Activated CD4-positive, alpha-beta T cell treated with anti-CD3 and anti-CD28 coated beads for 36 hours (primary cell): ENCODE measurements around the gene MBD6. TPM values are rescaled to one million over a fixed set of nuclear protein-coding genes. Genes with fewer than 3 reads are reported as not detected.

Source experiments
- ATAC-seq: fragments of 200-7000 bp; cut with Tn5 transposase; one replicate; pipeline ENCODE4 v1.10.0; 2021; ENCODE audit warnings: mild to moderate bottlenecking, moderate library complexity
- CTCF ChIA-PET: fragments of 350-600 bp; sonication (Branson Sonifier 250); formaldehyde crosslinking; loops from one replicate; lab custom pipeline; 2021; ENCODE audit warnings: antibody characterized with exemption; lab: Charles Lee
- POLR2A ChIA-PET: fragments of 350-600 bp; sonication (Branson Sonifier 250); formaldehyde crosslinking; loops from one replicate; lab custom pipeline; 2021; ENCODE audit warnings: antibody characterized with exemption, inconsistent platforms; lab: Charles Lee
- DNase-seq: peaks from one replicate; pipeline ENCODE4 v3.0.0-alpha.2; 2020
- H3K27ac Mint-ChIP-seq: one replicate; pipeline ENCODE4 v1.8.0; 2021; ENCODE audit warnings: mixed read lengths
- H3K27me3 Mint-ChIP-seq: one replicate; pipeline ENCODE4 v1.8.0; 2021; ENCODE audit warnings: mixed read lengths
- H3K36me3 Mint-ChIP-seq: one replicate; pipeline ENCODE4 v1.8.0; 2021; ENCODE audit warnings: low read depth, mixed read lengths
- H3K4me1 Mint-ChIP-seq: one replicate; pipeline ENCODE4 v1.8.0; 2021; ENCODE audit warnings: mixed read lengths
- H3K4me3 Mint-ChIP-seq: one replicate; pipeline ENCODE4 v1.8.0; 2021; ENCODE audit warnings: mild to moderate bottlenecking, moderate library complexity, mixed read lengths
- H3K9me3 Mint-ChIP-seq: one replicate; pipeline ENCODE4 v1.8.0; 2021; ENCODE audit warnings: low read depth, mixed read lengths
- intact Hi-C, 2 experiments: fragments of 100-400 bp; cut with DNase I in 1 of 2; cut with micrococcal nuclease in 1 of 2; formaldehyde crosslinking; loops; one replicate each; pipeline versions ENCODE4 v1.14.2 to v1.15.1; 2022 to 2024; cut with DNase I, micrococcal nuclease
- total RNA-seq, 2 experiments: library from RNA; stranded (reverse); gene quantifications; one replicate each; pipeline ENCODE4 v1.2.3, GENCODE V29; 2021

The MBD6 gene, protein sequence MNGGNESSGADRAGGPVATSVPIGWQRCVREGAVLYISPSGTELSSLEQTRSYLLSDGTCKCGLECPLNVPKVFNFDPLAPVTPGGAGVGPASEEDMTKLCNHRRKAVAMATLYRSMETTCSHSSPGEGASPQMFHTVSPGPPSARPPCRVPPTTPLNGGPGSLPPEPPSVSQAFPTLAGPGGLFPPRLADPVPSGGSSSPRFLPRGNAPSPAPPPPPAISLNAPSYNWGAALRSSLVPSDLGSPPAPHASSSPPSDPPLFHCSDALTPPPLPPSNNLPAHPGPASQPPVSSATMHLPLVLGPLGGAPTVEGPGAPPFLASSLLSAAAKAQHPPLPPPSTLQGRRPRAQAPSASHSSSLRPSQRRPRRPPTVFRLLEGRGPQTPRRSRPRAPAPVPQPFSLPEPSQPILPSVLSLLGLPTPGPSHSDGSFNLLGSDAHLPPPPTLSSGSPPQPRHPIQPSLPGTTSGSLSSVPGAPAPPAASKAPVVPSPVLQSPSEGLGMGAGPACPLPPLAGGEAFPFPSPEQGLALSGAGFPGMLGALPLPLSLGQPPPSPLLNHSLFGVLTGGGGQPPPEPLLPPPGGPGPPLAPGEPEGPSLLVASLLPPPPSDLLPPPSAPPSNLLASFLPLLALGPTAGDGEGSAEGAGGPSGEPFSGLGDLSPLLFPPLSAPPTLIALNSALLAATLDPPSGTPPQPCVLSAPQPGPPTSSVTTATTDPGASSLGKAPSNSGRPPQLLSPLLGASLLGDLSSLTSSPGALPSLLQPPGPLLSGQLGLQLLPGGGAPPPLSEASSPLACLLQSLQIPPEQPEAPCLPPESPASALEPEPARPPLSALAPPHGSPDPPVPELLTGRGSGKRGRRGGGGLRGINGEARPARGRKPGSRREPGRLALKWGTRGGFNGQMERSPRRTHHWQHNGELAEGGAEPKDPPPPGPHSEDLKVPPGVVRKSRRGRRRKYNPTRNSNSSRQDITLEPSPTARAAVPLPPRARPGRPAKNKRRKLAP
- total RNA-seq, result 10 to 100 TPM; 31.3 to 43.6 TPM

DNA sequence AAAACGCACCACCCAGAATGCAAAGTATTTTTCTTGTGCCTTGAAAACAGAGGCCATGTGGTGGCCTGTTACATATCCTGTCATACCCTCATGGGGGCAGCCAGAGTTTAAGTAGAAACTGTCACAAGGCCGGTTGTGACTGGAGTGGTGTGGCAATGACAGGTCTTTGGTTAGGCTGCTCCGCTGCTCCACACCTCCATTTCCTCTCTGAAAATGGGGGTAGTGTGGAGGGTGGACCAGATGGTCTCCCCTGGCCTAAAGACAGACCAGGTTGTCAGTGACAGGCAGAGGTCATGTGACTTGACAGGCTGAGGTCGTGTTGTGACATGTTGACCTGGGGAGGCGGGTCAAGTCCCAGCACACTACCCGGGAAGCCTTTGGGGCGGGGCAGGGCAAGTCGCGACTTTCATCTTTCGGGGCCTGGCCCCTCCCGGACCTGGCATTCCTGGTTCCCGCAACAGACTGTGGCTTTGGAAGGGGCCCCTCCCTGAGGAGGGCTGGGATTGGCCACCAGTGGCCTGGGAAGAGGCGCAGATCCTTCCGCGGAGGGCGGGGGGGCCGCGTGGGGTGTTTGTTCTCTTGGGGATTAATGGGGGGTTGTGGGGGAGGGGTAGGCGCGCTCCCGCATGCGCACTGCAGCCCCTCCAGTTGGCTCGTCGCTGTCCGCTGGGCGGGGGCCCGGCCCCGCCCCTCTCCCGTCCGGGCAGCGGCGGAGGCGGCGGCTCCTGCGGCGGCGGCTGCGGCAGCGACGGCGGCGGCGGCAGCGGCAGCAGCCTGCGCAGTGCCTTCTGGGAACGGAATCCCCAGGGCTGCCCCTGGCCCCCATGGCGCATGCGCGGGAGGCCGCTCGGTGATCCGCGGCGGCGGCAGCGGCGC, at the start of gene MBD6:
Gene MBD6 (plus strand): TSS at position 814 of the 876 bp plus-strand sequence. CDS start 1,480 bp downstream, outside the sequence.
- Mint-ChIP-seq H3K9me3 (no peaks in the 10 kb centered on the region), H3K27me3 (no peaks in the 10 kb centered on the region), H3K36me3 (peaks cover 41% of the 10 kb centered on the region), H3K4me3 (peak within 1 kb of the TSS; percentile 96), H3K27ac (peak within 1 kb of the TSS; percentile 99), H3K4me1 (peaks cover 54% of the 10 kb centered on the region)
- POLR2A ChIA-PET, result no interaction called here
- intact Hi-C loops, result loop anchor here (1.0 to 5.0 kb wide), 13 partner anchors 25 to 1550 kb away; partner anchors contain the start of genes CDK4 (in 2 of the 2), CTDSP2 (in 1 of the 2), DCTN2 (in 1 of the 2) and OS9 (in 1 of the 2)
- ATAC-seq, result peak; percentile 50
- DNase-seq, result peak; percentile 96
- CTCF ChIA-PET, result no interaction called here

DNA sequence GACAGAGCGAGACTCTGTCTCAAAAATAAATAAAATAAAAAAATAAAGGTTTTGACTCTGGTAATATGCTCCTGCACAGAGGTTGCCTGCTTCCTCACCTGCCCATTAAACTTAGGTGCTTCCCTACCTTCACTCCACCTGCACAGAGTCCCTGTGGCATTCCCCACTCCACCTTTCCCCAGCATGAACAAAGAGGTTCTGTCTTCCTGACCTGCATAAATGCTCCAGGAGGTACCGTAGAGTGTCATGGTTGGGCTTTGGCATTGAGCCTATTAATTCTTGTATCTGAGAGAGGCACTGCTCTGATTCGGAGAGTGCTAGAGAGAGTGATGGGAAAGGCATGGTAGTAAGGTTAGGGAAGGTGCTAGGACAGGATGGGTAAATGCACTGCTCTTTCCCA, 49.2 kb upstream of the MBD6 start:
- Mint-ChIP-seq H3K36me3 (peaks cover 53% of the 10 kb centered on the region), H3K27me3 (no peaks in the 10 kb centered on the region), H3K27ac (no peak overlapping the region), H3K4me1 (peaks cover 33% of the 10 kb centered on the region), H3K9me3 (no peaks in the 10 kb centered on the region), H3K4me3 (no peak overlapping the region)
- ChIA-PET CTCF (interaction anchor here (0.5 to 4.6 kb wide), 6 partner anchors 10 to 394 kb away, joined by 3 to 58 read pairs (median 3); partner anchors contain the start of gene GLI1), POLR2A (no interaction called here)
- intact Hi-C loops, result no loop called here
- ATAC-seq (no peak), DNase-seq (no peak)

DNA sequence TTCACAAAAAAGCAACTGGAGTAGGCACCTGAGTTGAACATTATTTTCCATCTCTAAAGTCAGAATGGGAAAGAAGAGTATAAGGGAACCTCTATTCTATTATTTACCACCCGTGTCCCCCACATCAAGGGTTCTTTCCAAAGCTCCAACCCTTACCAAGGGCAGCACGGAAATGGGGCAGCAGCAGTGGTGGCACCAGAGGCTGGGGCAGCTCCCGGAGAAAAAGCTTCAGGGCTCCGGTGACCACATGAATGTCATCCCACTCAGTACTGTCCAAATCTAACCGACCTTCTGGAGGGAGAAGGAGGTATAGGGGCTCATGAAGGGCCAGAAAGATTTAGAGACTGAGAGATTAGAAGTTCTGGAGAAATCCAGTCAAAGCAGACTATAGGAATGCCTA, 48.7 kb upstream of the MBD6 start:
- Mint-ChIP-seq H3K27ac (peak overlapping the region; percentile 37), H3K9me3 (no peaks in the 10 kb centered on the region), H3K4me3 (no peak overlapping the region), H3K36me3 (peaks cover 57% of the 10 kb centered on the region), H3K4me1 (peaks cover 38% of the 10 kb centered on the region), H3K27me3 (no peaks in the 10 kb centered on the region)
- intact Hi-C loops, result no loop called here
- CTCF ChIA-PET, result interaction anchor here (0.5 to 4.6 kb wide), 8 partner anchors 10 to 395 kb away, joined by 3 to 58 read pairs (median 4); partner anchors contain the start of genes GLI1 and SHMT2
- POLR2A ChIA-PET, result no interaction called here
- DNase-seq, result no peak
- no peak for ATAC-seq

DNA sequence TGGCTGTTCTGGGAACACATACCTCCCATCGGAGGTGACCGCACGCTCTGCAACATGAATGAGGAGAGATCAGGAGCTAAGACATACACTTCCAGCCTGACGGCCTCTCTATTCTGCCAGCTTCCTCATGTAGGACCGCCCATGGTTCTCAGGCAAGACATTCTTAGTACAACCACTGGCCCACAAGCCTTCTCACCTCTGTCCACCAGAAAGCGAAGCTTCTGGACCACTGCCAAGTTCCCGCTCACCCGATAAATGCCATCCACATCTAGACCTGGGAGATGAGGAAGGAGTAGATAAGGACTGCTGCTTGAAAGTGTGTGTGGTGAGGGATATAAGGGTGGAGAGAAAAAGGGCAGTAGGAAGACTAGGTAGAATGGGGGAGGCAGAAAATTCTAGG, 48.2 kb upstream of the MBD6 start:
- peak overlapping the region; percentile 37 for H3K27ac Mint-ChIP-seq
- intact Hi-C loops, result no loop called here
- H3K4me1 Mint-ChIP-seq, result peaks cover 43% of the 10 kb centered on the region
- peak overlapping the region; percentile 44 for H3K4me3 Mint-ChIP-seq
- peaks cover 60% of the 10 kb centered on the region for H3K36me3 Mint-ChIP-seq
- no peaks in the 10 kb centered on the region for H3K27me3 Mint-ChIP-seq
- H3K9me3 Mint-ChIP-seq, result no peaks in the 10 kb centered on the region
- ChIA-PET CTCF (interaction anchor here (0.6 to 4.6 kb wide), 10 partner anchors 9 to 244 kb away, joined by 3 to 58 read pairs (median 4); partner anchors contain the start of genes GLI1 and SHMT2), POLR2A (no interaction called here)
- DNase-seq (no peak), ATAC-seq (no peak)

DNA sequence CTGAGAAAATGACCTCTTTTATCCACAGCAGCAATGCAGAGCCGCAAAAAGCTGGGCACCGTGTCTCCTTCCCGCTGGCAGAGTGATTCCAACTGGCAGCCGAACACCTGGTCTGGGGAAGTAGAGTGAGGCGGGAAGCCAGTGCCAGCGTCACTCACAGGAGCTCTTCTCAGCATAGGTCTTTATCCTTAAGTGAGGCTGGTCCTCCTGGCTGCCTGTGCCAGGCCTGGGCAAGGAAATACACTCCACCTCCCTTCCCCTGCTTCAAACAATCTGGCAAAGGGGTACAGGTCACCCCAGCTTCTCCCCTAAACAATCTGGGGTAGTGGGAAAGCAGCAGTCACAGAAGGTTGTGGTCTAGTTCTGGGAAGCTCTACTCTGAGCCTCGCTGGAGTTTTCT, 47.8 kb upstream of the MBD6 start:
- ATAC-seq (no peak), DNase-seq (no peak)
- CTCF ChIA-PET, result interaction anchor here (0.6 to 4.6 kb wide), 13 partner anchors 9 to 384 kb away, joined by 3 to 58 read pairs (median 3); partner anchors contain the start of genes CDK4, GLI1 and SHMT2
- POLR2A ChIA-PET, result interaction anchor here (1.0 kb wide), 1 partner anchor 16 kb away, joined by 3 read pairs; the partner anchor contains the start of gene GLI1
- intact Hi-C loops, result loop anchor here (5.0 kb wide), 3 partner anchors 217 to 388 kb away; partner anchors contain the start of genes NAB2 (in 1 of the 2) and OS9 (in 1 of the 2)
- Mint-ChIP-seq H3K4me3 (peak overlapping the region; percentile 44), H3K27me3 (no peaks in the 10 kb centered on the region), H3K36me3 (peaks cover 64% of the 10 kb centered on the region), H3K9me3 (no peaks in the 10 kb centered on the region), H3K4me1 (peaks cover 47% of the 10 kb centered on the region), H3K27ac (peak overlapping the region; percentile 37)

DNA sequence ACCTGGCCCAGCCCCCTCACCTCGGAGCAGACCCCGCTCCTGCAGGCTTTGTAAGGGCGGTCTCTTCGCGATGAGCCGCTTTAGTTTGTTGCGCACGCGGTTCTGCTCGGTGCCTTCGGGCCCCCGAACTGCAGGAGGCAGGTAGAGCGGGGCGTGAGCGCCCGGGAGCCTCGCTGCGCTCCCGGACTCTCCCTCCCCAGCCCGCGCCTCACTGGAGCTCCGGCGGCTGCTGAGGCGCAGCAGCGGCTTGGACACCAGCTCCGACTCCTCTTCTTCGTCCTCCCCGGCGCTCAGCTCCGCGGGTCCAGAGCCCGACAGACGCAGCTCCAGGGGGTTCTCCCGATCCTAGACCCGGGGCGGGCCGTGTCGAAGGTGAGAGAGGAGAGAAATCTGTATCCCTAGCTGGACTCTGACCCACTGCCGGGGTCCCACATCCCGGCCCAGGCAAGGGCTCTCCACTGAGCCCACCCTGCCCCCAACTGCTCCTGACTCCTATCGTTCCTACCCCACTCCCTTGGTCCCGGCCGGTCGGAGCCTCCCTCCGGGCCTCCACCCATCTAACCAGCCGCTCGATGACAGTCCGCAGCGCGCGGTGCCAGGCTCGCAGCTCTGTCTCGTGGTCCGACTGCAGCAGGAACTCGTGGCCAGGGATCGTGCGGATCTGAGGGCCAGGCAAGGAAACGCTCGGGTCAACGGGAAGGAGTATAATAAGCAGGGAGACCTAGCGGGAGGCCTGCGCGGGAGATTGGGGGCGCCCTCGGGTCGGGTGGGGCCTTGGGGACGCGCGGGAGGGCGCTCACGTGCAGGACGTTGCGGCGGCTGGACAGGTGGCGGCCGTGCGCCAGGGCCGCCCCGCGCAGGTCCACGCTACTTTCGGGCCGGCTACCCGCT, 47.1 kb upstream of the MBD6 start:
- CTCF ChIA-PET, result interaction anchor here (0.7 to 4.6 kb wide), 18 partner anchors 8 to 385 kb away, joined by 3 to 58 read pairs (median 3); partner anchors contain the start of genes CDK4, DCTN2, GLI1 and SHMT2

DNA sequence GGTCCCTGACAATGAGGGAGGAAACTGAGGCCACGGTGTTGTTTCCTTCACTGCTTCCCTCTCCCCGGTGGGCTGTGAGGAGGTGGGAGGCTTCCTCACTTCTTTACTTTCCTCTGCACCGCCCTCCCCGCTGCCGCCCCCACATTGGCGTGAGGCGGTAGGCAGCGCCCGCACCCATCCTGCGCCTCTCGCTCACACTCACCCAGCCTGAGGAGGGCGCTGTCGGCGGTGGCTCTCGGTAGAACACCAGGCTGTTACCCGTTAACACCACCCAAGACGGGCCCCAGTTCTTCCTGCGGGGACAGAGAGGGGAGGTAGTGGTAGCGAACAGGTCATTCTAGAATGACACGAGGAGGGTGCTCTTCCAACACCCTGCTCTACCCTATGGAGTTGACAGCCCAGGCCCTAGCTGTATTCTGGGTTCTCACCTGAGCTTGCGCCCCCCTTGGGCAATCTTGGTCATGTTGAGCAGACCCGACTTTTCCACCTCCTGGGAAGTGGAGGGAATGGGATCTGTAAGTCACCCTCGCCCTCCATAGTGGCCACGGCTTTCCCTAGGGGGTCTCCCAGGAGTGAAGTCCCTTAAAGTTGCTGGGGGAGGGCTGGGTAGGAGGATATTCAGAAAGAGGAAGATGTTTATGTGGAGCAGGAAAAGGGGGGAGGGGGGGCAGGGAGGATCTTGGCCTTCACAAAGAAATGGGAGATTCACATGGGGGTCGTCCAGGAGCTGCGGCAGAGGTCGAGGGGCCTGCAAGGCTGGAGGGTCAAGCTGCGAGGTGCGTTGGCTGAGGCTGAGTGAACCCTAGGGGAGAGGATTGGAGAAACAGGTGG, 46.2 kb upstream of the MBD6 start:
- DNase-seq (peak; percentile 96), ATAC-seq (peak; percentile 71)
- Mint-ChIP-seq H3K4me3 (peak overlapping the region; percentile 86), H3K4me1 (peaks cover 62% of the 10 kb centered on the region), H3K36me3 (peaks cover 73% of the 10 kb centered on the region), H3K27me3 (no peaks in the 10 kb centered on the region), H3K27ac (peak overlapping the region; percentile 99), H3K9me3 (no peaks in the 10 kb centered on the region)
- ChIA-PET CTCF (interaction anchor here (0.6 to 4.6 kb wide), 15 partner anchors 10 to 1358 kb away, joined by 3 to 58 read pairs (median 4); partner anchors contain the start of genes DCTN2, GLI1, INHBE and SHMT2), POLR2A (interaction anchor here (0.5 to 0.6 kb wide), 2 partner anchors 55 to 112 kb away, joined by 8 to 13 read pairs; no protein-coding TSS in a partner anchor)
- intact Hi-C loops, result loop anchor here (1.0 to 5.0 kb wide), 8 partner anchors 14 to 389 kb away; partner anchors contain the start of genes DCTN2 (in 1 of the 2), DDIT3 (in 1 of the 2), GLI1 (in 1 of the 2) and NAB2 (in 1 of the 2)

More for the DNA sequence above, 47.1 kb upstream of the MBD6 start:
- H3K27me3 Mint-ChIP-seq, result no peaks in the 10 kb centered on the region
- intact Hi-C loops, result loop anchor here (1.0 to 5.0 kb wide), 8 partner anchors 13 to 388 kb away; partner anchors contain the start of genes DCTN2 (in 1 of the 2), DDIT3 (in 1 of the 2), GLI1 (in 1 of the 2) and NAB2 (in 1 of the 2)
- DNase-seq (no peak), ATAC-seq (no peak)
- H3K9me3 Mint-ChIP-seq, result no peaks in the 10 kb centered on the region
- peak overlapping the region; percentile 99 for H3K27ac Mint-ChIP-seq
- H3K36me3 Mint-ChIP-seq, result peaks cover 68% of the 10 kb centered on the region
- H3K4me1 Mint-ChIP-seq, result peaks cover 54% of the 10 kb centered on the region
- POLR2A ChIA-PET, result interaction anchor here (0.5 to 1.0 kb wide), 3 partner anchors 16 to 112 kb away, joined by 3 to 13 read pairs (median 8); partner anchors contain the start of gene GLI1
- peak overlapping the region; percentile 86 for H3K4me3 Mint-ChIP-seq

DNA sequence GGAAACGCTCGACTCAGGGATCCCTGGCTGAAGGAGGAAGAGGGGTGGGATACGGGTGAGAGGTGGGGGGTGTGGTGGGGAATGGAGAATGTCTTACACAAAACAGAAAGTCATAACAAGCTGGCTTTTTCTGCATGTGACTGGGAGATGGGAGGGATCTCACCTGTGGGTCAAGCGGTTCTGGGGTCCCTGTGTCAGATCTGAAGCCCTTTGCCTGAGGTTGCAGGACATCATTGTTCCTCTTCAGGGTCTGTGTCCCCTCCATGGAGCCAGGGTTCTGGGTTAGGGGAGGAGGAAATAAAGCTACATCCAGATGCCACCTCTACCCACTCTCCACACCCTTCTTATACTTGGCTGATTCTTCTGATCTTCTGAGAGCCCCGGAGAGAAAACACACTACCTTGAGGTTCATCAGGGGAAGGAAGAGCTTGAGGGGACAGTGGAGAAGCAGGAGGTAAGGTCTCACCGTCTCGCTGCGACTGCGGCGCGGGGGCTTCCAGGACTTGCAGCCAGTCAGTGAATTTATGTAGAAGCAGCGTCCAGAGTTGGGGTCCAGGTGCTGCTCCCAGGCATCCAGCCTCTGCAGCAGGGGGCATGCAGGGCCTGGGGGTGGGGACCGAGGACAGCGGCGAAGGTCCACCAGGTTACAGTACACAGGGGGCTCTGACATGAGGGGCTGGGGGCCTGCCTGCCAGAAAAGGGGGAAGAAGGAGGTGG, 45.5 kb upstream of the MBD6 start:
- peak overlapping the region; percentile 86 for H3K4me3 Mint-ChIP-seq
- peaks cover 68% of the 10 kb centered on the region for H3K4me1 Mint-ChIP-seq
- peak overlapping the region; percentile 99 for H3K27ac Mint-ChIP-seq
- H3K9me3 Mint-ChIP-seq, result no peaks in the 10 kb centered on the region
- no peaks in the 10 kb centered on the region for H3K27me3 Mint-ChIP-seq
- peaks cover 75% of the 10 kb centered on the region for H3K36me3 Mint-ChIP-seq
- intact Hi-C loops, result loop anchor here (1.0 to 5.0 kb wide), 8 partner anchors 14 to 390 kb away; partner anchors contain the start of genes DCTN2 (in 1 of the 2), DDIT3 (in 1 of the 2), GLI1 (in 1 of the 2) and NAB2 (in 1 of the 2)
- ChIA-PET POLR2A (no interaction called here), CTCF (interaction anchor here (0.6 to 4.6 kb wide), 14 partner anchors 9 to 1359 kb away, joined by 3 to 58 read pairs (median 3); partner anchors contain the start of genes DCTN2, GLI1, INHBE and SHMT2)
- DNase-seq (no peak), ATAC-seq (no peak)
